ENCODE measurements around the gene KIF25. TPM values are rescaled to one million over a fixed set of nuclear protein-coding genes. Genes with fewer than 3 reads are reported as not detected.

Gene KIF25
- total RNA-seq, 2 experiments from 2014 or later, result not detected

GRCh38 chr6:167952512-167952859, 45.0 kb upstream of the KIF25 start:
- Mint-ChIP-seq H3K4me3 (no peak overlapping the region), H3K27ac (no peak overlapping the region), H3K4me1 (ENCODE audit: low read depth) (no peaks in the 10 kb centered on the region), H3K36me3 (ENCODE audit: low read depth) (no peaks in the 10 kb centered on the region), H3K27me3 (no peaks in the 10 kb centered on the region), H3K9me3 (no peaks in the 10 kb centered on the region)
- POLR2A ChIA-PET, result no interaction called here
- TF ChIP-seq CTCF (IDR thresholded peaks at IDR 0.05), result no peak
- no peak for ATAC-seq
- no peak for DNase-seq
- intact Hi-C loops (cut with micrococcal nuclease), result no loop called here
- CTCF ChIA-PET, result no interaction called here

- H3K4me3 Mint-ChIP-seq, result no peak overlapping the region
- H3K27me3 Mint-ChIP-seq, result no peaks in the 10 kb centered on the region
- intact Hi-C loops (cut with micrococcal nuclease), result no loop called here
- TF ChIP-seq CTCF (IDR thresholded peaks at IDR 0.05), result no peak
- H3K27ac Mint-ChIP-seq, result no peak overlapping the region
- no peaks in the 10 kb centered on the region for H3K36me3 Mint-ChIP-seq (ENCODE audit: low read depth)
- ChIA-PET CTCF (no interaction called here), POLR2A (no interaction called here)
- no peak for DNase-seq
- H3K9me3 Mint-ChIP-seq, result no peaks in the 10 kb centered on the region
- H3K4me1 Mint-ChIP-seq (ENCODE audit: low read depth), result no peaks in the 10 kb centered on the region
- ATAC-seq, result no peak
Observed at GRCh38 chr6:167953551-167953950, 43.9 kb upstream of the KIF25 start.

- ATAC-seq, result no peak
- Mint-ChIP-seq H3K27ac (no peak overlapping the region), H3K4me1 (ENCODE audit: low read depth) (no peaks in the 10 kb centered on the region), H3K4me3 (no peak overlapping the region), H3K9me3 (no peaks in the 10 kb centered on the region), H3K36me3 (ENCODE audit: low read depth) (no peaks in the 10 kb centered on the region), H3K27me3 (no peaks in the 10 kb centered on the region)
- CTCF ChIA-PET, result no interaction called here
- TF ChIP-seq CTCF (IDR thresholded peaks at IDR 0.05), result no peak
- intact Hi-C loops (cut with micrococcal nuclease), result no loop called here
- POLR2A ChIA-PET, result no interaction called here
- DNase-seq, result no peak
Observed at GRCh38 chr6:167954151-167954550, 43.3 kb upstream of the KIF25 start.

GRCh38 chr6:167956491-167956890, 41.0 kb upstream of the KIF25 start:
- Mint-ChIP-seq H3K4me3 (no peak overlapping the region), H3K27ac (no peak overlapping the region), H3K9me3 (no peaks in the 10 kb centered on the region), H3K4me1 (ENCODE audit: low read depth) (no peaks in the 10 kb centered on the region), H3K27me3 (no peaks in the 10 kb centered on the region), H3K36me3 (ENCODE audit: low read depth) (no peaks in the 10 kb centered on the region)
- intact Hi-C loops (cut with micrococcal nuclease), result no loop called here
- TF ChIP-seq CTCF (IDR thresholded peaks at IDR 0.05), result no peak
- CTCF ChIA-PET, result no interaction called here
- POLR2A ChIA-PET, result no interaction called here
- ATAC-seq (no peak), DNase-seq (no peak)

- intact Hi-C loops (cut with micrococcal nuclease), result no loop called here
- Mint-ChIP-seq H3K4me3 (no peak overlapping the region), H3K27me3 (no peaks in the 10 kb centered on the region), H3K27ac (no peak overlapping the region), H3K4me1 (ENCODE audit: low read depth) (no peaks in the 10 kb centered on the region), H3K36me3 (ENCODE audit: low read depth) (no peaks in the 10 kb centered on the region), H3K9me3 (no peaks in the 10 kb centered on the region)
- TF ChIP-seq CTCF (IDR thresholded peaks at IDR 0.05), result no peak
- DNase-seq, result no peak
- POLR2A ChIA-PET, result no interaction called here
- CTCF ChIA-PET, result no interaction called here
- no peak for ATAC-seq
Observed at GRCh38 chr6:167956983-167957492, 40.4 kb upstream of the KIF25 start.

Data from activated CD8-positive, alpha-beta T cell treated with anti-CD3 and anti-CD28 coated beads for 36 hours (primary cell).